ENCODE data around the gene TMEM218.

Gene TMEM218

DNA sequence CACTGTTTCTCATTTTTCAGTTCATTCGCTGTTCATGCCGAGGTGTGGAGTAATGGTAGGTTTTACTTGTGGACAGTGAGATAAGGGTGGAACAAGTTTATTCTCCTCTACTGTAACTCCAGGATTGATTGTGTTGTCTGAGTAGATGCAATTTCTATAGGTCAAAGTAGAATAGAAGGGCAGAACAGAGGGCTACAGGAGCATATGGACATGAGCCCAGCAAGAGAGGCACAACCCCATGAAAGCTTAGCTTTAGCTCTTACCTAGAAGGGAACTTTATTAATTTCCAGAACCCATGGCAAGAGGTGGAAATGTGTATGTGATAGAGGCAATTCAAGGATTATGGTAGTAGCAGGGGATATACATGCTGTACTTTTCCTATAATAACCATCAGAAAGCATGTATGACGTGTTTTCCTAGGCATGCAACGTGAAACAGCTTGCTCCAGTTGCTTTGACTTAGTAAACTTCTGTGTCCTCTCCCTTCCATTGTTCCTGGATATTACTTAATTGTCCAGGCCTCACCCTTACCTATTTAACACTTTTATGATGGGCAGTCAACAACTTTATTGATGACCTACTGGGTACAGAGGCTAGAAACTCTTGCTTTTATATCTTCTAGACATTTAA lies 62.1 kb downstream of the TMEM218 start:
- DNase-seq = no peak
